Stimulated activated CD8-positive, alpha-beta memory T cell treated with anti-CD3 and anti-CD28 coated beads, Interleukin-2, amount 100 ng/mL, for 1 hour (primary cell): ENCODE data around the gene UFD1.

Experiments
- DNase-seq, 2 donors: peaks; one replicate each; pipeline ENCODE4 v3.0.0-alpha.2; 2020; ENCODE audit warnings: low read depth in 2 of 2

Gene UFD1

GRCh38 chr22:19516378-19517170 is 37.6 kb upstream of the UFD1 start:
- no peak for DNase-seq

GRCh38 chr22:19515654-19516377 is 36.8 kb upstream of the UFD1 start:
- no peak for DNase-seq

- no peak for DNase-seq
Measured at GRCh38 chr22:19514831-19515565, 36.0 kb upstream of the UFD1 start.

GRCh38 chr22:19513823-19514222 is 34.8 kb upstream of the UFD1 start:
- DNase-seq: no peak

GRCh38 chr22:19510919-19511341 is 31.9 kb upstream of the UFD1 start:
- no peak for DNase-seq

- DNase-seq: no peak
Measured at GRCh38 chr22:19509923-19510322, 30.9 kb upstream of the UFD1 start.

- no peak for DNase-seq
Measured at GRCh38 chr22:19509191-19509590, 30.2 kb upstream of the UFD1 start.

GRCh38 chr22:19508024-19508776 is 29.2 kb upstream of the UFD1 start:
- DNase-seq: no peak

GRCh38 chr22:19507534-19507861 is 28.5 kb upstream of the UFD1 start:
- DNase-seq: no peak

- no peak for DNase-seq
Measured at GRCh38 chr22:19506212-19506611, 27.2 kb upstream of the UFD1 start.

- no peak for DNase-seq
Measured at GRCh38 chr22:19505735-19506126, 26.7 kb upstream of the UFD1 start.

- no peak for DNase-seq
Measured at GRCh38 chr22:19504900-19505734, 26.1 kb upstream of the UFD1 start.

- DNase-seq: no peak
Measured at GRCh38 chr22:19503869-19504268, 24.9 kb upstream of the UFD1 start.

GRCh38 chr22:19503367-19503766 is 24.4 kb upstream of the UFD1 start:
- no peak for DNase-seq

GRCh38 chr22:19501897-19502447 is 23.0 kb upstream of the UFD1 start:
- DNase-seq: no peak

- DNase-seq: no peak
Measured at GRCh38 chr22:19499880-19500242, 20.9 kb upstream of the UFD1 start.

GRCh38 chr22:19499236-19499879 is 20.4 kb upstream of the UFD1 start:
- no peak for DNase-seq

- DNase-seq: no peak
Measured at GRCh38 chr22:19498866-19499190, 19.8 kb upstream of the UFD1 start.

- no peak for DNase-seq
Measured at GRCh38 chr22:19498154-19498865, 19.3 kb upstream of the UFD1 start.

GRCh38 chr22:19497245-19497644 is 18.3 kb upstream of the UFD1 start:
- no peak for DNase-seq
